Pancreas (tissue), 10 donors: ENCODE data around the gene PRELID2. TPM values are rescaled to one million over a fixed set of nuclear protein-coding genes. Genes with fewer than 3 reads are reported as not detected.

Source experiments
- ATAC-seq, 4 donors: fragments of 200-7000 bp; cut with Tn5 transposase; one replicate each; pipeline versions ENCODE4 v1.8.0 to v1.9.1; 2020; ENCODE audit warnings: mild to moderate bottlenecking in 4 of 4, moderate library complexity in 4 of 4
- DNase-seq, 6 donors: peaks; one replicate each; pipeline ENCODE4 v3.0.0-alpha.2; 2020
- FAIRE-seq: peaks from 2 replicates; lab custom pipeline; 2012; peaks lifted over from hg19 to GRCh38; lab: Jason Lieb, UNC
- H3K27ac ChIP-seq, 4 donors: fragments of 200-600 bp; sonication (generic); 1 replicate in 3 of 4; 2 replicates in 1 of 4; pipeline versions ENCODE4 v1.5.0 to v1.8.0; 2020
- H3K27me3 ChIP-seq, 4 donors: fragments of 200-600 bp; one replicate each; pipeline ENCODE4 v1.8.0; 2021
- H3K36me3 ChIP-seq, 3 donors: fragments of 200-600 bp; sonication (generic) in 1 of 3; one replicate each; pipeline versions ENCODE4 v1.5.0 to v1.8.0; 2020 to 2021
- H3K4me1 ChIP-seq, 3 donors: fragments of 200-600 bp; one replicate each; pipeline ENCODE4 v1.8.0; 2021
- H3K4me3 ChIP-seq, 4 donors: fragments of 200-600 bp; sonication (generic) in 2 of 4; one replicate each; pipeline versions ENCODE4 v1.5.0 to v1.8.0; 2020 to 2021
- H3K9me3 ChIP-seq, 4 donors: fragments of 200-600 bp; one replicate each; pipeline ENCODE4 v1.8.0; 2021
- CTCF ChIP-seq, 4 donors: fragments of 200-600 bp; sonication (generic) in 3 of 4; IDR thresholded peaks; one replicate each; pipeline versions ENCODE4 v1.5.0 to v1.8.0; 2021; ENCODE audit warnings: antibody characterized with exemption in 4 of 4
- WGBS, 2 donors: extraction: QIAGEN DNeasy Blood & Tissue Kit; methylation state at CpG; one replicate each; pipeline ENCODE4 v1.1.7; 2013; 5-methylcytosine and 5-hydroxymethylcytosine counted together
- intact Hi-C, 3 donors: fragments of 100-400 bp; cut with DNase I; formaldehyde crosslinking; loops; one replicate each; pipeline versions ENCODE4 v1.11.1 to v1.14.2; 2022
- polyA plus RNA-seq, 2 donors: library from polyadenylated mRNA; stranded (reverse); fragments of 200-250 nt; gene quantifications; one replicate each; pipeline ENCODE4 v1.2.3, GENCODE V29; 2013
- total RNA-seq, 6 donors: library from RNA; stranded (reverse); fragmentation: NEBNext Ultra II Directional in 4 of 6; extraction: Animal tissue kit (Norgen Biotek cat#: 25700) in 4 of 6; gene quantifications; one replicate each; pipeline versions ENCODE4 v1.2.1 to v1.2.4, GENCODE V29; 2021 to 2023
- donor health status: healthy with polysubstance abuse.
- donor health status: DM: no; HTN: no; CAD: no; lungs with moderate emphysema.
- donor health status: DM: no; HTN: no; CAD: no.
- donor health status: control.
- donor health status: control.
- donor health status: Bipolar disorder and iron deficiency.
- donor health status: DM: yes; HTN: yes; CAD: no.
- donor health status: DM: no; HTN: no; CAD: no.
- donor health status: DM: no; HTN: no; CAD: no.
- donor health status: DM: yes; HTN: yes; CAD: no.

PRELID2 gene
- total and polyA plus RNA-seq, 8 donors, result 4.0 to 15.2 (median 10.0) TPM

- H3K9me3 ChIP-seq, result no peaks in the 10 kb centered on the region
- H3K36me3 ChIP-seq, result no peaks in the 10 kb centered on the region
- ATAC-seq, result no peak
- no peak for DNase-seq
- intact Hi-C loops, result no loop called here
- no peak overlapping the region for H3K27ac ChIP-seq
- no peak for FAIRE-seq
- H3K4me3 ChIP-seq, result no peak overlapping the region
- no peaks in the 10 kb centered on the region for H3K27me3 ChIP-seq
- WGBS, 2 donors, result 97 to 99% methylated on average over 3 of the region's 3 CpGs
- H3K4me1 ChIP-seq, result no peaks in the 10 kb centered on the region
- no peak for TF ChIP-seq CTCF (IDR thresholded peaks at IDR 0.05)
Observed at GRCh38 chr5:145853781-145854376, 18.7 kb upstream of the PRELID2 start.

GRCh38 chr5:145852990-145853389 lies 17.8 kb upstream of the PRELID2 start:
- intact Hi-C loops, result no loop called here
- H3K9me3 ChIP-seq, result no peaks in the 10 kb centered on the region
- no peaks in the 10 kb centered on the region for H3K4me1 ChIP-seq
- TF ChIP-seq CTCF (IDR thresholded peaks at IDR 0.05), result no peak
- 79% methylated on average over 3 of the region's 3 CpGs for WGBS, 2 donors
- no peaks in the 10 kb centered on the region for H3K27me3 ChIP-seq
- H3K36me3 ChIP-seq, result no peaks in the 10 kb centered on the region
- FAIRE-seq (no peak), DNase-seq (no peak), ATAC-seq (no peak)
- H3K27ac ChIP-seq, result no peak overlapping the region
- H3K4me3 ChIP-seq, result no peak overlapping the region

GRCh38 chr5:145848854-145849253 lies 13.7 kb upstream of the PRELID2 start:
- intact Hi-C loops, result no loop called here
- Histone ChIP-seq H3K27ac (no peak overlapping the region), H3K4me1 (peaks cover 4 to 12% (median 11%) of the 10 kb centered on the region in 3 donors), H3K4me3 (no peak overlapping the region), H3K27me3 (no peaks in the 10 kb centered on the region), H3K36me3 (no peaks in the 10 kb centered on the region), H3K9me3 (no peaks in the 10 kb centered on the region)
- no peak for ATAC-seq
- no peak for FAIRE-seq
- no peak for TF ChIP-seq CTCF (IDR thresholded peaks at IDR 0.05)
- WGBS, 2 donors, result 71 to 81% methylated on average over 1 of the region's 1 CpG
- no peak for DNase-seq

GRCh38 chr5:145847499-145848497 lies 12.7 kb upstream of the PRELID2 start:
- DNase-seq (no peak), FAIRE-seq (no peak), ATAC-seq (no peak)
- TF ChIP-seq CTCF (IDR thresholded peaks at IDR 0.05), result no peak
- no peak overlapping the region for H3K27ac ChIP-seq
- no peak overlapping the region for H3K4me3 ChIP-seq
- no peaks in the 10 kb centered on the region for H3K36me3 ChIP-seq
- H3K9me3 ChIP-seq, result no peaks in the 10 kb centered on the region
- H3K4me1 ChIP-seq, result peaks cover 4 to 12% (median 11%) of the 10 kb centered on the region in 3 donors
- 95 to 96% methylated on average over 6 of the region's 6 CpGs for whole genome bisulfite sequencing, 2 donors
- no peaks in the 10 kb centered on the region for H3K27me3 ChIP-seq
- intact Hi-C loops, result no loop called here
